Measurements from ENCODE around the gene C1QTNF3. TPM values are rescaled to one million over a fixed set of nuclear protein-coding genes. Genes with fewer than 3 reads are reported as not detected.

The C1QTNF3 gene
- total and polyA plus RNA-seq, 2 donors (not counting 1 experiment from before 2014, with no cell fraction given), result 6.6 to 11.9 TPM

- Histone ChIP-seq H3K79me2 (ENCODE audit: control insufficient read depth, insufficient read depth, low read length) (peaks cover 6% of the 10 kb centered on the region), H3K4me2 (replicated peaks; ENCODE audit: low read depth, low read length, poor library complexity, severe bottlenecking) (peak overlapping the region; percentile 74), H3K9me3 (ENCODE audit: control extremely low read depth in 1 of 3, control insufficient read depth in 2 of 3, insufficient read depth in 1 of 3, low read length in 2 of 3) (no peaks in the 10 kb centered on the region), H3K9ac (ENCODE audit: low read length) (peak overlapping the region; percentile 82), H3K4me3 (ENCODE audit: control extremely low read depth in 1 of 5, extremely low read depth in 1 of 5, insufficient read depth in 1 of 5, low read depth in 2 of 5, low read length in 4 of 5) (peak overlapping the region; percentile 76 to 98 (median 92)), H4K20me1 (ENCODE audit: control insufficient read depth, insufficient read depth, low read length, poor library complexity, severe bottlenecking) (no peaks in the 10 kb centered on the region), H3K27ac (ENCODE audit: low read length in 2 of 2) (peak overlapping the region; percentile 72 to 77), H2AFZ (ENCODE audit: insufficient read depth, low read depth, low read length, poor library complexity, severe bottlenecking) (peak overlapping the region; percentile 91), H3K36me3 (replicated peaks in 1 of 2; ENCODE audit: control extremely low read depth in 1 of 2, control insufficient read depth in 1 of 2, extremely low read depth in 1 of 2, insufficient read depth in 2 of 2, low read length in 1 of 2) (peaks cover 6 to 9% of the 10 kb centered on the region in 2 experiments), H3K4me1 (ENCODE audit: control insufficient read depth in 2 of 2, insufficient read depth in 2 of 2, low read length in 2 of 2) (peaks cover 9 to 15% of the 10 kb centered on the region in 2 donors), H3K27me3 (replicated peaks in 1 of 4; ENCODE audit: control extremely low read depth in 1 of 4, control insufficient read depth in 3 of 4, insufficient read depth in 4 of 4, low read length in 3 of 4) (no peaks in the 10 kb centered on the region)
- ChIA-PET POLR2A (interaction anchor here (1.2 to 2.0 kb wide), 2 partner anchors 832 to 922 kb away, joined by 3 to 5 read pairs; partner anchors contain the start of genes DNAJC21 and TTC23L), CTCF (interaction anchor here (2.1 kb wide), 1 partner anchor 10 kb away, joined by 10 read pairs; no protein-coding TSS in a partner anchor)
- Mint-ChIP-seq H3K9me3 (ENCODE audit: insufficient read depth) (no peaks in the 10 kb centered on the region), H3K27me3 (no peaks in the 10 kb centered on the region), H3K4me1 (peaks cover 22% of the 10 kb centered on the region), H3K27ac (peak overlapping the region; percentile 92), H3K4me3 (peak overlapping the region; percentile 95)
- TF ChIP-seq EZH2 (IDR thresholded peaks at IDR 0.05; ENCODE audit: borderline replicate concordance, insufficient read depth, low read depth, low read length, poor library complexity, severe bottlenecking), result no peak
- no peak for TF ChIP-seq CTCF (IDR thresholded peaks at IDR 0.05)
- intact Hi-C loops (cut with micrococcal nuclease), result loop anchor here (5.0 kb wide), 2 partner anchors 910 to 1565 kb away; partner anchors contain the start of genes BRIX1, RAD1 and ZFR
- DNase-seq (no peak), ATAC-seq (ENCODE audit: low read depth) (no peak)
- 4% methylated on average over 10 of the region's 11 CpGs for WGBS (ENCODE audit: insufficient coverage)
Observed at GRCh38 chr5:34007201-34007620, 35.8 kb downstream of the C1QTNF3 start.

GRCh38 chr5:34005681-34006080 lies 37.3 kb downstream of the C1QTNF3 start:
- Histone ChIP-seq H3K79me2 (ENCODE audit: control insufficient read depth, insufficient read depth, low read length) (peaks cover 6% of the 10 kb centered on the region), H3K36me3 (replicated peaks in 1 of 2; ENCODE audit: control extremely low read depth in 1 of 2, control insufficient read depth in 1 of 2, extremely low read depth in 1 of 2, insufficient read depth in 2 of 2, low read length in 1 of 2) (peaks cover 6 to 11% of the 10 kb centered on the region in 2 experiments), H3K9me3 (ENCODE audit: control extremely low read depth in 1 of 3, control insufficient read depth in 2 of 3, insufficient read depth in 1 of 3, low read length in 2 of 3) (no peaks in the 10 kb centered on the region), H3K9ac (ENCODE audit: low read length) (no peak overlapping the region), H3K4me2 (replicated peaks; ENCODE audit: low read depth, low read length, poor library complexity, severe bottlenecking) (no peak overlapping the region), H3K4me1 (ENCODE audit: control insufficient read depth in 2 of 2, insufficient read depth in 2 of 2, low read length in 2 of 2) (peaks cover 9 to 15% of the 10 kb centered on the region in 2 donors), H3K27ac (ENCODE audit: low read length in 2 of 2) (no peak overlapping the region), H3K4me3 (ENCODE audit: control extremely low read depth in 1 of 5, extremely low read depth in 1 of 5, insufficient read depth in 1 of 5, low read depth in 2 of 5, low read length in 4 of 5) (no peak overlapping the region), H2AFZ (ENCODE audit: insufficient read depth, low read depth, low read length, poor library complexity, severe bottlenecking) (no peak overlapping the region), H3K27me3 (replicated peaks in 1 of 4; ENCODE audit: control extremely low read depth in 1 of 4, control insufficient read depth in 3 of 4, insufficient read depth in 4 of 4, low read length in 3 of 4) (no peaks in the 10 kb centered on the region), H4K20me1 (ENCODE audit: control insufficient read depth, insufficient read depth, low read length, poor library complexity, severe bottlenecking) (no peaks in the 10 kb centered on the region)
- no peak for TF ChIP-seq CTCF (IDR thresholded peaks at IDR 0.05)
- no peak for TF ChIP-seq EZH2 (IDR thresholded peaks at IDR 0.05; ENCODE audit: borderline replicate concordance, insufficient read depth, low read depth, low read length, poor library complexity, severe bottlenecking)
- DNase-seq, result no peak
- H3K4me1 Mint-ChIP-seq, result peaks cover 22% of the 10 kb centered on the region
- POLR2A ChIA-PET, result no interaction called here
- no peaks in the 10 kb centered on the region for H3K27me3 Mint-ChIP-seq
- CTCF ChIA-PET, result interaction anchor here (2.1 kb wide), 1 partner anchor 8 kb away, joined by 10 read pairs; no protein-coding TSS in a partner anchor
- ATAC-seq (ENCODE audit: low read depth), result no peak
- intact Hi-C loops (cut with micrococcal nuclease), result loop anchor here (5.0 kb wide), 2 partner anchors 912 to 1563 kb away; partner anchors contain the start of genes BRIX1, RAD1 and ZFR
- H3K9me3 Mint-ChIP-seq (ENCODE audit: insufficient read depth), result no peaks in the 10 kb centered on the region
- peak overlapping the region; percentile 40 for H3K4me3 Mint-ChIP-seq
- no peak overlapping the region for H3K27ac Mint-ChIP-seq
- 100% methylated on average over 2 of the region's 4 CpGs for whole genome bisulfite sequencing (ENCODE audit: insufficient coverage)
